A673 (cell line): Measurements from ENCODE around the gene EHBP1L1. TPM values are rescaled to one million over a fixed set of nuclear protein-coding genes. Genes with fewer than 3 reads are reported as not detected.

Experiments
- BruUV-seq: library from RNA; stranded (reverse); fragments of 400-500 nt; replicated peaks from 2 replicates; lab custom pipeline; 2021; lab: Mats Ljungman, UMichigan
- CTCF ChIA-PET: fragments of 300-600 bp; sonication (Branson Sonifier 250); formaldehyde crosslinking; loops from one replicate; lab custom pipeline; 2022; ENCODE audit warnings: antibody characterized with exemption; lab: Charles Lee
- POLR2A ChIA-PET: fragments of 300-600 bp; sonication (Branson Sonifier 250); formaldehyde crosslinking; loops from one replicate; lab custom pipeline; 2022; ENCODE audit warnings: antibody characterized with exemption; ENCODE audit not compliant: low non-redundant PET; lab: Charles Lee
- DNase-seq: peaks from one replicate; pipeline ENCODE4 v3.0.0-alpha.2; 2015; ENCODE audit warnings: low spot score
- H3K27ac ChIP-seq: fragments of 200-600 bp; sonication (generic); 2 replicates; pipeline ENCODE4 v1.5.1; 2016; ENCODE audit warnings: mixed run types, low read depth, mild to moderate bottlenecking, mixed read lengths, antibody characterized with exemption, low read length; ENCODE audit not compliant: poor library complexity, severe bottlenecking
- H3K27me3 ChIP-seq: fragments of 200-600 bp; sonication (generic); replicated peaks from 2 replicates; pipeline ENCODE4 v1.6.1; 2017; ENCODE audit warnings: mixed run types, low read depth, mild to moderate bottlenecking, mixed read lengths, antibody characterized with exemption, low read length; ENCODE audit not compliant: insufficient read depth, poor library complexity
- H3K36me3 ChIP-seq: fragments of 200-600 bp; sonication (generic); 2 replicates; pipeline ENCODE4 v1.6.1; 2016; ENCODE audit warnings: mixed run types, mild to moderate bottlenecking, mixed read lengths, antibody characterized with exemption, low read length; ENCODE audit not compliant: insufficient read depth, poor library complexity, severe bottlenecking
- H3K4me1 ChIP-seq: fragments of 200-600 bp; sonication (generic); 2 replicates; pipeline ENCODE4 v1.6.1; 2017; ENCODE audit warnings: mixed run types, mild to moderate bottlenecking, mixed read lengths, antibody characterized with exemption, low read length; ENCODE audit not compliant: insufficient read depth, poor library complexity, severe bottlenecking
- H3K4me3 ChIP-seq: fragments of 200-600 bp; sonication (generic); 2 replicates; pipeline ENCODE4 v1.5.1; 2016; ENCODE audit warnings: low read depth, mixed run types, mild to moderate bottlenecking, mixed read lengths, low read length; ENCODE audit not compliant: poor library complexity, severe bottlenecking
- H3K9me3 ChIP-seq: fragments of 200-600 bp; sonication (generic); 2 replicates; pipeline ENCODE4 v1.6.1; 2016; ENCODE audit warnings: mixed run types, low read depth, mild to moderate bottlenecking, mixed read lengths, antibody characterized with exemption, low read length; ENCODE audit not compliant: poor library complexity, severe bottlenecking
- EZH2 ChIP-seq: fragments of 200-600 bp; sonication (generic); IDR thresholded peaks from 2 replicates; pipeline ENCODE4 v1.6.1; 2017; ENCODE audit warnings: borderline replicate concordance, low read depth, mild to moderate bottlenecking, mixed read lengths, antibody characterized with exemption, low read length; ENCODE audit not compliant: poor library complexity, severe bottlenecking
- intact Hi-C: fragments of 100-400 bp; cut with micrococcal nuclease; formaldehyde crosslinking; loops from one replicate; pipeline ENCODE4 v1.10.0; 2022; ENCODE audit not compliant: unreplicated experiment
- total RNA-seq: library from RNA; stranded (reverse); gene quantifications from 2 replicates; pipeline ENCODE4 v1.2.3, GENCODE V29; 2021
- TF ChIP-seq, protein P1 (sequence below): fragments of 300-800, 200-600 bp; sonication (generic); conservative IDR thresholded peaks from 2 replicates; pipeline ENCODE4 v1.5.1; 2017; ENCODE audit warnings: low read depth, mild to moderate bottlenecking, antibody characterized with exemption, low read length, moderate library complexity, mixed read lengths

The EHBP1L1 gene
- total RNA-seq, 1 experiment from 2014 or later = 29.5 TPM

DNA sequence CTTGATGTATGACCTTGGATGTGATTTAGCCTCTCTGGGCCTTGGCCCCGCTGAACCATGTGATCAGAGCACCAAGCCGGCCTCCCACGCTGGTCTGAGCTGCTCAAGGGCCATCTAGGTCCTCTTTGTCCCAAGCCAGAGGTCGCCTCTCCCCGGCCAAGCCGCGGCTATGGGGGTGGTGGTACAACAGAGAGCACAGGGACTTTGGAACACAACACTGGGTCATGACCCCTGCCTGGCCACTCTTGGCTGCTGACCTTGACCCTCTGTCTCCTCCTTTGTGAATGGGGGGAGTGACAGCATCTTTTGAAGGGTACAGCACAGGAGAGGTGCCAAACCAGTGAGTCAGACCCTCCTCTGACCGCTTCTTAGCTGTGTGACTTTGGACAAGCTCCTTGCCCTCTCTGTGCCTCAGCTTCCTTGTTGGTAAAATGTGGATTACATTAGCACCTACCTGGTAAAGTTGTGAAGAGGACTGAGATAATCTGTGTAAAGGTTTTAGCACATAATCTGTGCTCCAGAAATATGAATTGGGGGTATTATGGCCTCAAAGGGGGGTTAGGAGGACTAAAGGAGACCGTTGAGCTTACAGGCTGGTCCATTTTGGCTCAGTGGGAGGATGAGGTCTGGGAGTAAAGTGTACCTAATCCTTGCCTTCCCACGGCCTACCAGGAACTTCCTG is 46.2 kb upstream of the EHBP1L1 start:
- H3K27ac ChIP-seq = no peak overlapping the region
- H3K4me1 ChIP-seq = peaks cover 8% of the 10 kb centered on the region
- H3K36me3 ChIP-seq = peaks cover 42% of the 10 kb centered on the region
- ChIA-PET CTCF (no interaction called here), POLR2A (interaction anchor here (0.5 kb wide), 1 partner anchor 24 kb away, joined by 8 read pairs; no protein-coding TSS in a partner anchor)
- H3K9me3 ChIP-seq = no peaks in the 10 kb centered on the region
- TF ChIP-seq, protein P1, sequence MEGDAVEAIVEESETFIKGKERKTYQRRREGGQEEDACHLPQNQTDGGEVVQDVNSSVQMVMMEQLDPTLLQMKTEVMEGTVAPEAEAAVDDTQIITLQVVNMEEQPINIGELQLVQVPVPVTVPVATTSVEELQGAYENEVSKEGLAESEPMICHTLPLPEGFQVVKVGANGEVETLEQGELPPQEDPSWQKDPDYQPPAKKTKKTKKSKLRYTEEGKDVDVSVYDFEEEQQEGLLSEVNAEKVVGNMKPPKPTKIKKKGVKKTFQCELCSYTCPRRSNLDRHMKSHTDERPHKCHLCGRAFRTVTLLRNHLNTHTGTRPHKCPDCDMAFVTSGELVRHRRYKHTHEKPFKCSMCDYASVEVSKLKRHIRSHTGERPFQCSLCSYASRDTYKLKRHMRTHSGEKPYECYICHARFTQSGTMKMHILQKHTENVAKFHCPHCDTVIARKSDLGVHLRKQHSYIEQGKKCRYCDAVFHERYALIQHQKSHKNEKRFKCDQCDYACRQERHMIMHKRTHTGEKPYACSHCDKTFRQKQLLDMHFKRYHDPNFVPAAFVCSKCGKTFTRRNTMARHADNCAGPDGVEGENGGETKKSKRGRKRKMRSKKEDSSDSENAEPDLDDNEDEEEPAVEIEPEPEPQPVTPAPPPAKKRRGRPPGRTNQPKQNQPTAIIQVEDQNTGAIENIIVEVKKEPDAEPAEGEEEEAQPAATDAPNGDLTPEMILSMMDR = no peak
- no peak for TF ChIP-seq EZH2
- H3K27me3 ChIP-seq = no peaks in the 10 kb centered on the region
- no TSS peak for BruUV-seq
- intact Hi-C loops = no loop called here
- H3K4me3 ChIP-seq = no peak overlapping the region
- DNase-seq = no peak

DNA sequence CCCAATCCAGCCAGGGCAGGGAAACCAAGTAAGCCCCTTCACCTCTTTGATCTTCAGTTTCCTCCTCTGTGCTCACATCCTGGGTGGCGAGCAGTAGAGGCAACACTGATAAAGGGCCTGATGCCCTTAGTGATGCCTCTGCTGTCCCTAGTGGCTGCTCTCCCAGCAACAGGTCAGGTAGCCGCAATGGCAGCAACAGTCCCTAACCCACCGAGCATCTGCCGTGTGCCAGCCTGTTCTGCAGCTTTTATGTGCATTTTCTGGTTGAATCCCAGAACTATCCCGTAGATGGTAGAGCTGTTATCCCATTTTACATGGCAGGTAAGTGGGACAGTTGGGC is 45.7 kb upstream of the EHBP1L1 start:
- H3K27ac ChIP-seq = no peak overlapping the region
- H3K36me3 ChIP-seq = peaks cover 42% of the 10 kb centered on the region
- BruUV-seq = no TSS peak
- ChIA-PET CTCF (no interaction called here), POLR2A (interaction anchor here (0.5 kb wide), 1 partner anchor 24 kb away, joined by 8 read pairs; no protein-coding TSS in a partner anchor)
- DNase-seq = no peak
- no peak for TF ChIP-seq EZH2
- TF ChIP-seq, protein P1 = peak; percentile 23; the same call in 1 of the 2 replicates
- H3K9me3 ChIP-seq = no peaks in the 10 kb centered on the region
- no peak overlapping the region for H3K4me3 ChIP-seq
- intact Hi-C loops = no loop called here
- peaks cover 8% of the 10 kb centered on the region for H3K4me1 ChIP-seq
- no peaks in the 10 kb centered on the region for H3K27me3 ChIP-seq

DNA sequence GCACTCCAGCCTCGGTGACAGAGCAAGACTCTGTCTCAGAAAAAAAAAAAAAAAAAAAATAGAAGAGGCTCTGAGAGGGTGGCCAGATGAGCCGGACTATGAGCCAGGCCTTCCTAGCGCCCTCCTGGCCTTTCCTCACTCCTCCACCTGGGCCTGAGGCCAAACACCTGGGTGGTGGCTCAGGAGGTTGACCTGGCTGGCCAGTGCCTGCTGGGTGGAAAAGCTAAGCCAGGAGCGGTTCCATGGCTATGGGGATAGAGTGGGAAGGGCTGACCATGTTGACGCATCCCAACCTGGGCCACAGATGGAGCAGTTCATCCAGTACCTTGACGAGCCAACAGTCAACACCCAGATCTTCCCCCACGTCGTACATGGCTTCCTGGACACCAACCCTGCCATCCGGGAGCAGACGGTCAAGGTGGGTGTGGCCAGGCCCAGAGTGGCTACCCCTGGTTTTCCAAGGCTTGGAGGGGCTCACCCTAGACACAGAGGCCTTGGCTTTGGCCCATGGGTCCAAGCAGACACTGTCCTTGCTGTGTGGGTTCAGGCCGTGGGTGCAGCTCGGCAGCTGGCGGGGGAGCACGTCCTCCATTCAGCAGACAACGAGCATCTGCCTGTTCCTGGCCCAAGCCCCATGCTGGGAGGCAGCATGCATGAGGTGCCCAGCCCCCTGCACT is 43.3 kb upstream of the EHBP1L1 start:
- Histone ChIP-seq H3K36me3 (peaks cover 47% of the 10 kb centered on the region), H3K27me3 (no peaks in the 10 kb centered on the region), H3K4me1 (no peaks in the 10 kb centered on the region), H3K4me3 (no peak overlapping the region), H3K9me3 (no peaks in the 10 kb centered on the region), H3K27ac (no peak overlapping the region)
- TF ChIP-seq EZH2 = no peak
- TF ChIP-seq, protein P1 = no peak
- intact Hi-C loops = no loop called here
- POLR2A ChIA-PET = no interaction called here
- no peak for DNase-seq
- CTCF ChIA-PET = no interaction called here
- BruUV-seq = no TSS peak
